ENCODE measurements around the gene SLC34A1.

Gene SLC34A1

GRCh38 chr5:177377851-177378776 is 6.1 kb upstream of the SLC34A1 start:
- H3K27ac ChIP-seq (ENCODE audit: low read length): no peak overlapping the region

GRCh38 chr5:177378884-177379883 is 5.0 kb upstream of the SLC34A1 start:
- H3K36me3 ChIP-seq (ENCODE audit: control insufficient read depth in 2 of 2, insufficient read depth in 2 of 2, low read length in 2 of 2): no peaks in the 10 kb centered on the region
- peaks cover 0 to 2% of the 10 kb centered on the region in 2 donors for H3K27me3 ChIP-seq (ENCODE audit: control insufficient read depth in 1 of 2, insufficient read depth in 2 of 2, low read length in 2 of 2)
- no peaks in the 10 kb centered on the region for H3K9me3 ChIP-seq (ENCODE audit: control insufficient read depth in 2 of 2, low read length in 2 of 2)
- peaks cover 3% of the 10 kb centered on the region for H3K4me1 ChIP-seq (ENCODE audit: control insufficient read depth, insufficient read depth, low read length)
- H3K9ac ChIP-seq (ENCODE audit: low read length in 2 of 2): no peak overlapping the region
- H3K27ac ChIP-seq (ENCODE audit: low read length): no peak overlapping the region
- H3K4me3 ChIP-seq (ENCODE audit: low read length in 2 of 2): no peak overlapping the region

More at GRCh38 chr5:177377851-177378776, 6.1 kb upstream of the SLC34A1 start:
- H3K27me3 ChIP-seq (ENCODE audit: control insufficient read depth in 1 of 2, insufficient read depth in 2 of 2, low read length in 2 of 2): peaks cover 0 to 2% of the 10 kb centered on the region in 2 donors
- H3K9ac ChIP-seq (ENCODE audit: low read length in 2 of 2): no peak overlapping the region
- H3K4me1 ChIP-seq (ENCODE audit: control insufficient read depth, insufficient read depth, low read length): peaks cover 3% of the 10 kb centered on the region
- H3K4me3 ChIP-seq (ENCODE audit: low read length in 2 of 2): no peak overlapping the region
- no peaks in the 10 kb centered on the region for H3K9me3 ChIP-seq (ENCODE audit: control insufficient read depth in 2 of 2, low read length in 2 of 2)
- H3K36me3 ChIP-seq (ENCODE audit: control insufficient read depth in 2 of 2, insufficient read depth in 2 of 2, low read length in 2 of 2): no peaks in the 10 kb centered on the region

DNA sequence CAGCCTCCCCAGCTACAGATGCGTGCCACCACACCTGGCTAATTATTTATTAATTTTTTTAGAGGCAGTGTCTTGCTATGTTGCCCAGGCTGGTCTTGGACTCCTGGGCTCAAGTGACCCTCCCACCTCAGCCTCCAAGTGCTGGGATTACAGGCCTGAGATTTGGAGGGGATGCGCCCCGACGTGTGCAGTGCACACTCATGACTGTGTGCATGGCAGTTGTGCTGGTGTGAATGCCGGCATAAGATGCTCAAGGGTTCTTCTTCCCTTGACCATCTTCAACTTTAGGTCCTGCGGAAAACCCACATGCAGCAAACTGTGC is 3.5 kb upstream of the SLC34A1 start:
- Histone ChIP-seq H3K27me3 (ENCODE audit: control insufficient read depth in 1 of 2, insufficient read depth in 2 of 2, low read length in 2 of 2) (peaks cover 0 to 2% of the 10 kb centered on the region in 2 donors), H3K36me3 (ENCODE audit: control insufficient read depth in 2 of 2, insufficient read depth in 2 of 2, low read length in 2 of 2) (no peaks in the 10 kb centered on the region), H3K4me3 (ENCODE audit: low read length in 2 of 2) (no peak overlapping the region), H3K4me1 (ENCODE audit: control insufficient read depth, insufficient read depth, low read length) (peaks cover 3% of the 10 kb centered on the region), H3K27ac (ENCODE audit: low read length) (no peak overlapping the region), H3K9me3 (ENCODE audit: control insufficient read depth in 2 of 2, low read length in 2 of 2) (no peaks in the 10 kb centered on the region), H3K9ac (ENCODE audit: low read length in 2 of 2) (no peak overlapping the region)

- no peak overlapping the region for H3K4me3 ChIP-seq (ENCODE audit: low read length in 2 of 2)
- no peaks in the 10 kb centered on the region for H3K36me3 ChIP-seq (ENCODE audit: control insufficient read depth in 2 of 2, insufficient read depth in 2 of 2, low read length in 2 of 2)
- H3K9me3 ChIP-seq (ENCODE audit: control insufficient read depth in 2 of 2, low read length in 2 of 2): no peaks in the 10 kb centered on the region
- peaks cover 3% of the 10 kb centered on the region for H3K4me1 ChIP-seq (ENCODE audit: control insufficient read depth, insufficient read depth, low read length)
- no peak overlapping the region for H3K27ac ChIP-seq (ENCODE audit: low read length)
- no peak overlapping the region for H3K9ac ChIP-seq (ENCODE audit: low read length in 2 of 2)
- H3K27me3 ChIP-seq (ENCODE audit: control insufficient read depth in 1 of 2, insufficient read depth in 2 of 2, low read length in 2 of 2): peaks cover 0 to 2% of the 10 kb centered on the region in 2 donors
Measured at GRCh38 chr5:177382423-177383029, 1.7 kb upstream of the SLC34A1 start.

GRCh38 chr5:177383181-177383580 is 1.1 kb upstream of the SLC34A1 start:
- no peaks in the 10 kb centered on the region for H3K9me3 ChIP-seq (ENCODE audit: control insufficient read depth in 2 of 2, low read length in 2 of 2)
- H3K4me1 ChIP-seq (ENCODE audit: control insufficient read depth, insufficient read depth, low read length): peaks cover 3% of the 10 kb centered on the region
- no peak overlapping the region for H3K4me3 ChIP-seq (ENCODE audit: low read length in 2 of 2)
- H3K9ac ChIP-seq (ENCODE audit: low read length in 2 of 2): no peak overlapping the region
- H3K27ac ChIP-seq (ENCODE audit: low read length): no peak overlapping the region
- H3K36me3 ChIP-seq (ENCODE audit: control insufficient read depth in 2 of 2, insufficient read depth in 2 of 2, low read length in 2 of 2): no peaks in the 10 kb centered on the region
- no peaks in the 10 kb centered on the region for H3K27me3 ChIP-seq (ENCODE audit: control insufficient read depth in 1 of 2, insufficient read depth in 2 of 2, low read length in 2 of 2)

DNA sequence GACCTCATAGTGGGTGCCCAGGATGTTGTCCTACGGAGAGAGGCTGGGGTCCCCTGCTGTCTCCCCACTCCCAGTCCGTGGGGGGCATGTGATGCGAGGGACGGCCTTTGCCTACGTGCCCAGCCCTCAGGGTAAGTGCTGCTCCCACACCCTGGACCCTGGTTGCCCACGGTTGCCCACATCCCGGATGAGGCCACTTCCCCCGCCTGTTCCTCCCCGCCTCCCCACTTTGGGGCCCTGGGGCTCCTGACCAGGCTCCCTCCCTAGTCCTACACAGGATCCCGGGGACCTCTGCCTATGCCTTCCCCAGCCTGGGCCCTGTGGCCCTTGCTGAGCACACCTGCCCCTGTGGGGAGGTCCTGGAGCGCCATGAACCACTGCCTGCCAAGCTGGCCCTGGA is 1.5 kb downstream of the SLC34A1 start:
- Histone ChIP-seq H3K27me3 (ENCODE audit: control insufficient read depth in 1 of 2, insufficient read depth in 2 of 2, low read length in 2 of 2) (peaks cover 0 to 7% of the 10 kb centered on the region in 2 donors), H3K4me1 (ENCODE audit: control insufficient read depth, insufficient read depth, low read length) (peaks cover 8% of the 10 kb centered on the region), H3K9me3 (ENCODE audit: control insufficient read depth in 2 of 2, low read length in 2 of 2) (no peaks in the 10 kb centered on the region)

GRCh38 chr5:177386542-177386941 is 2.3 kb downstream of the SLC34A1 start:
- no peaks in the 10 kb centered on the region for H3K36me3 ChIP-seq (ENCODE audit: control insufficient read depth in 2 of 2, insufficient read depth in 2 of 2, low read length in 2 of 2)
- no peaks in the 10 kb centered on the region for H3K9me3 ChIP-seq (ENCODE audit: control insufficient read depth in 2 of 2, low read length in 2 of 2)
- peaks cover 0 to 7% of the 10 kb centered on the region in 2 donors for H3K27me3 ChIP-seq (ENCODE audit: control insufficient read depth in 1 of 2, insufficient read depth in 2 of 2, low read length in 2 of 2)
- peaks cover 8% of the 10 kb centered on the region for H3K4me1 ChIP-seq (ENCODE audit: control insufficient read depth, insufficient read depth, low read length)
- H3K27ac ChIP-seq (ENCODE audit: low read length): no peak overlapping the region
- H3K9ac ChIP-seq (ENCODE audit: low read length in 2 of 2): no peak overlapping the region
- H3K4me3 ChIP-seq (ENCODE audit: low read length in 2 of 2): no peak overlapping the region

More for the DNA sequence above, 1.5 kb downstream of the SLC34A1 start:
- no peaks in the 10 kb centered on the region for H3K36me3 ChIP-seq (ENCODE audit: control insufficient read depth in 2 of 2, insufficient read depth in 2 of 2, low read length in 2 of 2)
- no peak overlapping the region for H3K9ac ChIP-seq (ENCODE audit: low read length in 2 of 2)
- no peak overlapping the region for H3K4me3 ChIP-seq (ENCODE audit: low read length in 2 of 2)
- no peak overlapping the region for H3K27ac ChIP-seq (ENCODE audit: low read length)

- Histone ChIP-seq H3K27ac (ENCODE audit: low read length) (no peak overlapping the region), H3K9ac (ENCODE audit: low read length in 2 of 2) (no peak overlapping the region), H3K27me3 (ENCODE audit: control insufficient read depth in 1 of 2, insufficient read depth in 2 of 2, low read length in 2 of 2) (peaks cover 0 to 7% of the 10 kb centered on the region in 2 donors), H3K36me3 (ENCODE audit: control insufficient read depth in 2 of 2, insufficient read depth in 2 of 2, low read length in 2 of 2) (no peaks in the 10 kb centered on the region), H3K4me1 (ENCODE audit: control insufficient read depth, insufficient read depth, low read length) (peaks cover 8% of the 10 kb centered on the region), H3K9me3 (ENCODE audit: control insufficient read depth in 2 of 2, low read length in 2 of 2) (no peaks in the 10 kb centered on the region), H3K4me3 (ENCODE audit: low read length in 2 of 2) (no peak overlapping the region)
Measured at GRCh38 chr5:177387405-177387804, 3.2 kb downstream of the SLC34A1 start.

- no peak overlapping the region for H3K9ac ChIP-seq (ENCODE audit: low read length in 2 of 2)
- no peak overlapping the region for H3K4me3 ChIP-seq (ENCODE audit: low read length in 2 of 2)
- no peaks in the 10 kb centered on the region for H3K9me3 ChIP-seq (ENCODE audit: control insufficient read depth in 2 of 2, low read length in 2 of 2)
- no peaks in the 10 kb centered on the region for H3K36me3 ChIP-seq (ENCODE audit: control insufficient read depth in 2 of 2, insufficient read depth in 2 of 2, low read length in 2 of 2)
- no peak overlapping the region for H3K27ac ChIP-seq (ENCODE audit: low read length)
- H3K27me3 ChIP-seq (ENCODE audit: control insufficient read depth in 1 of 2, insufficient read depth in 2 of 2, low read length in 2 of 2): peaks cover 0 to 7% of the 10 kb centered on the region in 2 donors
- H3K4me1 ChIP-seq (ENCODE audit: control insufficient read depth, insufficient read depth, low read length): peaks cover 5% of the 10 kb centered on the region
Measured at GRCh38 chr5:177388521-177389052, 4.4 kb downstream of the SLC34A1 start.

All from stomach smooth muscle (tissue), 2 donors.